GM18508 (cell line): Measurements from ENCODE around the gene PLEKHG4B.
"Not testable (repeated sequence)": the region's sequence is repeated elsewhere in the genome, so short reads cannot be mapped to it uniquely, and the experiment has no call there.

Source experiments
- ATAC-seq: cut with Tn5 transposase; IDR thresholded peaks from one replicate; pipeline ENCODE4 v1.9.1; 2021; ENCODE audit warnings: moderate number of reproducible peaks; ENCODE audit not compliant: insufficient read depth, unreplicated experiment

The PLEKHG4B gene

GRCh38 chr5:194102-194501, 102.1 kb downstream of the PLEKHG4B start:
- ATAC-seq = no peak

GRCh38 chr5:194603-195209, 102.7 kb downstream of the PLEKHG4B start:
- ATAC-seq = no peak

GRCh38 chr5:195401-196160, 103.6 kb downstream of the PLEKHG4B start:
- ATAC-seq = no peak

- ATAC-seq = no peak
These were observed 104.4 kb downstream of the PLEKHG4B start for GRCh38 chr5:196350-196749.

GRCh38 chr5:197031-197430, 105.1 kb downstream of the PLEKHG4B start:
- ATAC-seq = not testable (repeated sequence)

GRCh38 chr5:197892-198489, 106.0 kb downstream of the PLEKHG4B start:
- no peak for ATAC-seq

GRCh38 chr5:198516-199196, 106.7 kb downstream of the PLEKHG4B start:
- no peak for ATAC-seq

GRCh38 chr5:199197-199949, 107.4 kb downstream of the PLEKHG4B start:
- no peak for ATAC-seq

GRCh38 chr5:199950-200645, 108.1 kb downstream of the PLEKHG4B start:
- ATAC-seq = no peak

- ATAC-seq = no peak
These were observed 109.0 kb downstream of the PLEKHG4B start for GRCh38 chr5:200985-201384.

GRCh38 chr5:201672-202071, 109.7 kb downstream of the PLEKHG4B start:
- ATAC-seq = no peak

- ATAC-seq = no peak
These were observed 111.4 kb downstream of the PLEKHG4B start for GRCh38 chr5:203246-203930.

GRCh38 chr5:204001-204400, 112.0 kb downstream of the PLEKHG4B start:
- no peak for ATAC-seq

GRCh38 chr5:204462-204861, 112.5 kb downstream of the PLEKHG4B start:
- no peak for ATAC-seq

GRCh38 chr5:204966-205670, 113.2 kb downstream of the PLEKHG4B start:
- ATAC-seq = no peak

- no peak for ATAC-seq
These were observed 114.4 kb downstream of the PLEKHG4B start for GRCh38 chr5:206406-206805.

- ATAC-seq = no peak
These were observed 115.1 kb downstream of the PLEKHG4B start for GRCh38 chr5:206927-207536.

GRCh38 chr5:207599-207998, 115.6 kb downstream of the PLEKHG4B start:
- ATAC-seq = no peak
